Adrenal gland (tissue), 12 donors: ENCODE measurements around the gene KCTD2. TPM values are rescaled to one million over a fixed set of nuclear protein-coding genes. Genes with fewer than 3 reads are reported as not detected.
A peak's percentile ranks its signal among the peaks of the same experiment; 100 is the strongest.

Experiments
- DNase-seq, 7 donors: peaks; one replicate each; pipeline ENCODE4 v3.0.0-alpha.2; 2019 to 2020
- H3K27ac ChIP-seq, 5 donors: fragments of 200-600 bp; sonication (generic) in 4 of 5; 1 replicate in 3 of 5; 2 replicates in 2 of 5; pipeline versions ENCODE4 v1.5.1 to v1.8.0; 2016 to 2020; ENCODE audit warnings: mild to moderate bottlenecking in 1 of 5
- H3K27me3 ChIP-seq: fragments of 200-600 bp; 2 replicates; pipeline ENCODE4 v1.8.0; 2021
- H3K36me3 ChIP-seq, 2 donors: fragments of 200-600 bp; replicated peaks in 1 of 2; 1 replicate in 1 of 2; 2 replicates in 1 of 2; pipeline versions ENCODE4 v1.5.1 to v1.8.0; 2018 to 2022
- H3K4me1 ChIP-seq, 2 donors: fragments of 200-600 bp; replicated peaks in 1 of 2; 1 replicate in 1 of 2; 2 replicates in 1 of 2; pipeline versions ENCODE4 v1.5.1 to v1.8.0; 2018 to 2021
- H3K4me3 ChIP-seq, 4 donors: fragments of 200-600 bp; sonication (generic) in 3 of 4; one replicate each; pipeline ENCODE4 v1.5.1; 2016 to 2018
- H3K9me3 ChIP-seq, 3 donors: fragments of 200-600 bp; sonication (generic) in 1 of 3; replicated peaks in 1 of 3; 1 replicate in 2 of 3; 2 replicates in 1 of 3; pipeline versions ENCODE4 v1.5.1 to v1.8.0; 2016 to 2021
- POLR2A ChIP-seq, 2 donors: fragments of 450-650 bp; IDR thresholded peaks; one replicate each; pipeline ENCODE4 v1.6.1; 2017; ENCODE audit warnings: antibody characterized with exemption in 2 of 2, mild to moderate bottlenecking in 2 of 2, moderate library complexity in 1 of 2
- WGBS, 4 donors: extraction: QIAGEN DNeasy Blood & Tissue Kit in 2 of 4; methylation state at CpG; one replicate each; pipeline versions ENCODE4 v1.1.5 to v1.1.7; 2013 to 2017; 5-methylcytosine and 5-hydroxymethylcytosine counted together
- intact Hi-C, 2 donors: fragments of 100-400 bp; cut with DNase I; formaldehyde crosslinking; loops; one replicate each; pipeline versions ENCODE4 v1.14.1 to v1.15.0; 2022 to 2023
- polyA plus RNA-seq, 3 donors: library from polyadenylated mRNA; stranded (reverse); fragments of 200-250 nt in 2 of 3; fragments of 350-450 nt in 1 of 3; fragmentation: Illumina TruSeq in 1 of 3; extraction: RNeasy Lipid Tissue Mini Kit (QIAGEN cat#74804) in 1 of 3; gene quantifications; one replicate each; pipeline ENCODE4 v1.2.3, GENCODE V29; 2013 to 2014
- total RNA-seq, 9 donors: library from RNA; depleted of rRNA in 4 of 9; stranded (reverse); fragments of >200 nt in 4 of 9; fragments of 120-200 nt in 1 of 9; fragmentation: NEBNext Ultra II Directional in 1 of 9; extraction: Animal tissue kit (Norgen Biotek cat#: 25700) in 1 of 9; gene quantifications; one replicate each; pipeline versions ENCODE4 v1.1.0 to v1.2.4, GENCODE V29; 2013 to 2023
- TF ChIP-seq, protein P1 (sequence below), 6 experiments: fragments of 450-650 bp in 4 of 6; fragments of 200-600 bp in 2 of 6; sonication (generic) in 1 of 6; IDR thresholded peaks; 1 replicate in 5 of 6; 2 replicates in 1 of 6; pipeline versions ENCODE4 v1.5.1 to v1.8.0; 2016 to 2021; ENCODE audit warnings: antibody characterized with exemption in 6 of 6, mild to moderate bottlenecking in 2 of 6, moderate library complexity in 1 of 6
- donor health status: healthy with polysubstance abuse.
- donor health status: Bipolar disorder and iron deficiency.
- donor health status: DM: yes; HTN: yes; CAD: no.
- donor health status: DM: no; HTN: no; CAD: no.
- donor health status: DM: no; HTN: no; CAD: no.
- donor health status: DM: yes; HTN: yes; CAD: no.

KCTD2 gene
- total and polyA plus RNA-seq, 12 donors: 20.6 to 52.4 (median 40.5) TPM

- no peak for DNase-seq
- H3K27me3 ChIP-seq: no peaks in the 10 kb centered on the region
- intact Hi-C loops: no loop called here
- no peak overlapping the region for H3K4me3 ChIP-seq
- H3K9me3 ChIP-seq: no peaks in the 10 kb centered on the region
- H3K4me1 ChIP-seq: peaks cover 14 to 30% of the 10 kb centered on the region in 2 donors
- no peak for TF ChIP-seq POLR2A (IDR thresholded peaks at IDR 0.05)
- TF ChIP-seq, protein P1, sequence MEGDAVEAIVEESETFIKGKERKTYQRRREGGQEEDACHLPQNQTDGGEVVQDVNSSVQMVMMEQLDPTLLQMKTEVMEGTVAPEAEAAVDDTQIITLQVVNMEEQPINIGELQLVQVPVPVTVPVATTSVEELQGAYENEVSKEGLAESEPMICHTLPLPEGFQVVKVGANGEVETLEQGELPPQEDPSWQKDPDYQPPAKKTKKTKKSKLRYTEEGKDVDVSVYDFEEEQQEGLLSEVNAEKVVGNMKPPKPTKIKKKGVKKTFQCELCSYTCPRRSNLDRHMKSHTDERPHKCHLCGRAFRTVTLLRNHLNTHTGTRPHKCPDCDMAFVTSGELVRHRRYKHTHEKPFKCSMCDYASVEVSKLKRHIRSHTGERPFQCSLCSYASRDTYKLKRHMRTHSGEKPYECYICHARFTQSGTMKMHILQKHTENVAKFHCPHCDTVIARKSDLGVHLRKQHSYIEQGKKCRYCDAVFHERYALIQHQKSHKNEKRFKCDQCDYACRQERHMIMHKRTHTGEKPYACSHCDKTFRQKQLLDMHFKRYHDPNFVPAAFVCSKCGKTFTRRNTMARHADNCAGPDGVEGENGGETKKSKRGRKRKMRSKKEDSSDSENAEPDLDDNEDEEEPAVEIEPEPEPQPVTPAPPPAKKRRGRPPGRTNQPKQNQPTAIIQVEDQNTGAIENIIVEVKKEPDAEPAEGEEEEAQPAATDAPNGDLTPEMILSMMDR (IDR thresholded peaks at IDR 0.05): no peak
- 49 to 65% (median 57%) methylated on average over 7 to 8 of the region's 8 CpGs for WGBS, 4 donors
- H3K27ac ChIP-seq: no peak overlapping the region
- no peaks in the 10 kb centered on the region for H3K36me3 ChIP-seq
Measured at GRCh38 chr17:75079023-75079373, 32.0 kb downstream of the KCTD2 start.

DNA sequence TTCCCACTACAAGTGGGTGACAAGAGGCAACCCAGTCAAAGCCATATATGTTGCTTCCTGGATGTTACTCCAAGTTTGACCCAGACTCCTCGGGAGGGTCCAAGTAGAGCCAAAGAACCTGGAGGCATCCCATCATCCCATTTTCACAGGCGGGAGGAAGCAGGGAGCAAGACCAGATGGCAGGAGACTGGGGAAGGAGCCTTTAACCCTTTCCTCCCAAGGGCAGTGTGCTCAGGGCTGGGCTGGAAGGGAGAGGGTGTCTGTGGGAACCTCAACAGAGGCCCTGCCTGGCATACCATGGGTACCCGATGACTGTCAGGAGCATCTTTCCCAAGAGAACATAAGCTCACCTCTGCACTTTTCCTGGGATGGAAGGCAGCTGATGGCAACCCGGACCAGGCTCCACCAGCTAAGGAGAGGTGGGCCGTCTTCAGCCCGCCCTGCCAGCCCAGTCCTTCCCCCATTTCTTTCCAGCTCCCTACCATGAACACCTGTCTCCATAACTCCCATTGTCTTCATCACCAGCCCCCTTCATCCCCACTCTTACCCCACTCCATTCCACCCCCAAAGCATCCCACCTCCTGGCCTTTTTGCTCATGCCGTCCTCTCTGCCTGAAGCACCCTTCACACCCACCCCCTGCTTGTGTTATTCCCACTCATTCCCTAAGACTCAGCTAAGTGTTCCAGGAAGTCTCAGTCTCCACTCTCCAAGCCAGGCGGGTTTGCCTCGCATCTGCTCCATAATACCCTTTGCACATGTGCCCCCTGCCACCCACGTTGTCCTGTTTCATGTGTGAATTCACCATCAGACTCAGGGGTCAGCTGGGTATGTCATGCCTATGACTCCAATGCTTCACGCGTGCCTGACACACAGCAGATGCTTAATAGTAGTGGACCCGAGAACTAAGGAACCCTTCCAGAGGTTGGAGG is 34.9 kb downstream of the KCTD2 start:
- no peak for TF ChIP-seq POLR2A (IDR thresholded peaks at IDR 0.05)
- TF ChIP-seq, protein P1 (IDR thresholded peaks at IDR 0.05): no peak
- Histone ChIP-seq H3K36me3 (no peaks in the 10 kb centered on the region), H3K9me3 (no peaks in the 10 kb centered on the region), H3K27ac (no peak overlapping the region), H3K27me3 (no peaks in the 10 kb centered on the region), H3K4me1 (peaks cover 14 to 34% of the 10 kb centered on the region in 2 donors), H3K4me3 (no peak overlapping the region)
- DNase-seq: no peak
- WGBS, 4 donors: 80 to 83% (median 81%) methylated on average over 12 to 13 of the region's 13 CpGs
- intact Hi-C loops: no loop called here

- Histone ChIP-seq H3K36me3 (no peaks in the 10 kb centered on the region), H3K27ac (no peak overlapping the region), H3K4me3 (no peak overlapping the region), H3K27me3 (no peaks in the 10 kb centered on the region), H3K4me1 (peaks cover 12 to 27% of the 10 kb centered on the region in 2 donors), H3K9me3 (no peaks in the 10 kb centered on the region)
- intact Hi-C loops: no loop called here
- TF ChIP-seq POLR2A (IDR thresholded peaks at IDR 0.05): no peak
- TF ChIP-seq, protein P1 (IDR thresholded peaks at IDR 0.05): no peak
- DNase-seq: no peak
- 70 to 81% (median 79%) methylated on average over 6 of the region's 6 CpGs for WGBS, 4 donors
Measured at GRCh38 chr17:75082683-75083082, 35.7 kb downstream of the KCTD2 start.

- no peaks in the 10 kb centered on the region for H3K9me3 ChIP-seq
- TF ChIP-seq, protein P1 (IDR thresholded peaks at IDR 0.05): no peak
- no peak for TF ChIP-seq POLR2A (IDR thresholded peaks at IDR 0.05)
- peak in 4 of 7 donors; percentile 52 to 72 (median 55) for DNase-seq
- H3K4me1 ChIP-seq: peaks cover 1 to 19% of the 10 kb centered on the region in 2 donors
- H3K27ac ChIP-seq: peak overlapping the region in 1 of 5 donors; percentile 65
- H3K4me3 ChIP-seq: no peak overlapping the region
- no peaks in the 10 kb centered on the region for H3K27me3 ChIP-seq
- 67 to 71% (median 69%) methylated on average over 10 to 14 of the region's 14 CpGs for WGBS, 4 donors
- intact Hi-C loops: no loop called here
- H3K36me3 ChIP-seq: no peaks in the 10 kb centered on the region
Measured at GRCh38 chr17:75084039-75084660, 37.1 kb downstream of the KCTD2 start.
